Testis (tissue), 3 donors: ENCODE results near the gene GRID1. TPM values are rescaled to one million over a fixed set of nuclear protein-coding genes. Genes with fewer than 3 reads are reported as not detected.

ENCODE experiments used
- DNase-seq: peaks from one replicate; pipeline ENCODE4 v3.0.0-alpha.2; 2019
- H3K27ac ChIP-seq, 2 donors: fragments of 200-600 bp; sonication (generic); one replicate each; pipeline ENCODE4 v1.5.1; 2019
- H3K27me3 ChIP-seq: fragments of 200-600 bp; sonication (generic); one replicate; pipeline ENCODE4 v1.5.1; 2019
- H3K36me3 ChIP-seq: fragments of 200-600 bp; sonication (generic); one replicate; pipeline ENCODE4 v1.5.1; 2017; ENCODE audit warnings: low read depth; ENCODE audit errors: missing control alignments
- H3K4me1 ChIP-seq: fragments of 200-600 bp; sonication (generic); one replicate; pipeline ENCODE4 v1.5.1; 2019
- H3K4me3 ChIP-seq, 2 donors: fragments of 200-600 bp; sonication (generic); one replicate each; pipeline ENCODE4 v1.5.1; 2017 to 2019
- H3K9me3 ChIP-seq: fragments of 200-600 bp; sonication (generic); one replicate; pipeline ENCODE4 v1.5.1; 2017
- POLR2A ChIP-seq: fragments of 450-650 bp; IDR thresholded peaks from one replicate; pipeline ENCODE4 v1.6.1; 2017; ENCODE audit warnings: antibody characterized with exemption, mild to moderate bottlenecking, moderate library complexity
- WGBS, 2 donors: methylation state at CpG; one replicate each; pipeline ENCODE4 v1.1.5; 2018; 5-methylcytosine and 5-hydroxymethylcytosine counted together
- intact Hi-C: fragments of 100-400 bp; cut with DNase I; formaldehyde crosslinking; loops from one replicate; pipeline ENCODE4 v1.15.1; 2023; ENCODE audit warnings: low total_unique reads
- polyA plus RNA-seq: library from polyadenylated mRNA; stranded (reverse); fragments of 350-450 nt; fragmentation: Illumina TruSeq; extraction: RNeasy Lipid Tissue Mini Kit (QIAGEN cat#74804); gene quantifications from one replicate; pipeline ENCODE4 v1.2.3, GENCODE V29; 2014; ENCODE audit warnings: low read depth, low replicate concordance; ENCODE audit not compliant: insufficient read depth
- total RNA-seq, 2 donors: library from RNA; depleted of rRNA; stranded (reverse); fragments of >200 nt; gene quantifications; one replicate each; pipeline ENCODE4 v1.2.3, GENCODE V29; 2016
- TF ChIP-seq, protein P1 (sequence below), 3 experiments: fragments of 450-650 bp in 2 of 3; fragments of 200-600 bp in 1 of 3; sonication (generic) in 1 of 3; IDR thresholded peaks; one replicate each; pipeline ENCODE4 v1.5.1; 2016 to 2019; ENCODE audit warnings: antibody characterized with exemption in 3 of 3, mild to moderate bottlenecking in 2 of 3, moderate library complexity in 1 of 3

GRID1 gene
- total and polyA plus RNA-seq, 3 donors from 2014 or later, result 7.4 to 16.7 (median 8.1) TPM

DNA sequence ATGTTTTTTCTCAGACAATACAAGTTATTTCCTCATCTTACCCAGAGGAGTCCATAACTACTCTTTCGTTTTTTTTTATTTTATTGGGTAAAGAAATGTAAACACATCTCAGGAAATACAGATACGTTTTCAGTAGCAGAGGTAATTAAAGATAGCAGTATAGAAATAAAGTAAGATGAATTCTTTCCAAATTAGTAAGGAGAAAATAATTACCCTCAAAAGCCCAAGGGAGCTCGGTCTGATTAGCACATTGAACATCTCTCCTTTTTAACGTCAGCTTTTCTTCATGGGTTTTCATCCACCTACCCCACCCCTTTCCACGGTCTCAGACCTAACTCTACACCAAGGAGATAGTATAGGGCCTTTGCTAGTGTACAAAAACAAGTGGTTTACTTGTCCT, 294.2 kb downstream of the GRID1 start:
- Histone ChIP-seq H3K4me1 (no peaks in the 10 kb centered on the region), H3K36me3 (no peaks in the 10 kb centered on the region), H3K27ac (no peak overlapping the region), H3K9me3 (no peaks in the 10 kb centered on the region), H3K4me3 (no peak overlapping the region), H3K27me3 (no peaks in the 10 kb centered on the region)
- TF ChIP-seq, protein P1, sequence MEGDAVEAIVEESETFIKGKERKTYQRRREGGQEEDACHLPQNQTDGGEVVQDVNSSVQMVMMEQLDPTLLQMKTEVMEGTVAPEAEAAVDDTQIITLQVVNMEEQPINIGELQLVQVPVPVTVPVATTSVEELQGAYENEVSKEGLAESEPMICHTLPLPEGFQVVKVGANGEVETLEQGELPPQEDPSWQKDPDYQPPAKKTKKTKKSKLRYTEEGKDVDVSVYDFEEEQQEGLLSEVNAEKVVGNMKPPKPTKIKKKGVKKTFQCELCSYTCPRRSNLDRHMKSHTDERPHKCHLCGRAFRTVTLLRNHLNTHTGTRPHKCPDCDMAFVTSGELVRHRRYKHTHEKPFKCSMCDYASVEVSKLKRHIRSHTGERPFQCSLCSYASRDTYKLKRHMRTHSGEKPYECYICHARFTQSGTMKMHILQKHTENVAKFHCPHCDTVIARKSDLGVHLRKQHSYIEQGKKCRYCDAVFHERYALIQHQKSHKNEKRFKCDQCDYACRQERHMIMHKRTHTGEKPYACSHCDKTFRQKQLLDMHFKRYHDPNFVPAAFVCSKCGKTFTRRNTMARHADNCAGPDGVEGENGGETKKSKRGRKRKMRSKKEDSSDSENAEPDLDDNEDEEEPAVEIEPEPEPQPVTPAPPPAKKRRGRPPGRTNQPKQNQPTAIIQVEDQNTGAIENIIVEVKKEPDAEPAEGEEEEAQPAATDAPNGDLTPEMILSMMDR (IDR thresholded peaks at IDR 0.05), result no peak
- TF ChIP-seq POLR2A, result no peak
- no peak for DNase-seq
- intact Hi-C loops, result no loop called here
- 82 to 87% methylated on average over 5 of the region's 5 CpGs for WGBS, 2 donors

DNA sequence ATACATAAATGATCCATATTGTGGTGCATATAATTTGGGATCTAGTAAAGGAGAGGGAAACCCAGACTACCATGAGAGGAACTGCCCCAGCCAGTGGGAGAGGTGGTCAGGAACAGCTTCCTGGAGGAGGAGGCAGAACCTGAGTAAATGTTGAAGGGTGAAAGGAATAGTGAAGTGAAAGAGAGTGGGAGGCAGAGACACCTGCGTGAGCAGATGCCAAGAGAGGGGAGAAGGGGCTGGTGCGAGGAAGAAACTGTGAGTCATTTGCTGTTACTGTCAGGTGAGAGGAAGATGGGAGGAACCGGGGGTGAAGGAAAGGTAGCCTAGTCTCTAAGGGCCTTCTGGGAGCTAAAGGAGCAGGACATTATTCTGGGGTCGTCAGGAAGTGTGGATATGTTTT, 294.8 kb downstream of the GRID1 start:
- TF ChIP-seq, protein P1 (IDR thresholded peaks at IDR 0.05), result no peak
- no peak for TF ChIP-seq POLR2A
- no peak overlapping the region for H3K27ac ChIP-seq
- H3K27me3 ChIP-seq, result no peaks in the 10 kb centered on the region
- DNase-seq, result no peak
- WGBS, 2 donors, result 79 to 82% methylated on average over 4 of the region's 4 CpGs
- no peaks in the 10 kb centered on the region for H3K4me1 ChIP-seq
- H3K4me3 ChIP-seq, result no peak overlapping the region
- H3K9me3 ChIP-seq, result no peaks in the 10 kb centered on the region
- intact Hi-C loops, result no loop called here
- H3K36me3 ChIP-seq, result no peaks in the 10 kb centered on the region

DNA sequence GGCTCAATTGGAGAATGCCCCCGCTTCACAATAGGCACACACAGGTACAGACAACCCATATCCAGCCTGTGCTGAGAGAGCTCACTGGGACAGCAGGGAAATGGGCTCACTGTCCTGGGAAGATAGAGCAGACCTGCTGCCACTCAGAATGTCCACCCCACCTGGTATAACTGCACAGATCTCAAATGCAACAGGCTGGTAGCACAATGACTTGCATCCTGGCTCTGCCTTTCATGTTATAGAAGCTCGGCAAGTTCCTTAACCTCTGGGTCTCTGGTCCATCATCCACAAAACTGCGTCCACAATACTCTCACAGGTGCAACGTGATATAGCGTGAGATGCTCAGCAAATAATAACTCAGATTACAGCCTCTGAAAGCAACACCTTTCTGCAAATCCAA, 295.4 kb downstream of the GRID1 start:
- Histone ChIP-seq H3K27ac (no peak overlapping the region), H3K4me1 (no peaks in the 10 kb centered on the region), H3K36me3 (no peaks in the 10 kb centered on the region), H3K9me3 (no peaks in the 10 kb centered on the region), H3K27me3 (no peaks in the 10 kb centered on the region), H3K4me3 (no peak overlapping the region)
- TF ChIP-seq, protein P1 (IDR thresholded peaks at IDR 0.05), result no peak
- TF ChIP-seq POLR2A, result no peak
- DNase-seq, result no peak
- intact Hi-C loops, result no loop called here
- 91 to 96% methylated on average over 5 of the region's 5 CpGs for WGBS, 2 donors

DNA sequence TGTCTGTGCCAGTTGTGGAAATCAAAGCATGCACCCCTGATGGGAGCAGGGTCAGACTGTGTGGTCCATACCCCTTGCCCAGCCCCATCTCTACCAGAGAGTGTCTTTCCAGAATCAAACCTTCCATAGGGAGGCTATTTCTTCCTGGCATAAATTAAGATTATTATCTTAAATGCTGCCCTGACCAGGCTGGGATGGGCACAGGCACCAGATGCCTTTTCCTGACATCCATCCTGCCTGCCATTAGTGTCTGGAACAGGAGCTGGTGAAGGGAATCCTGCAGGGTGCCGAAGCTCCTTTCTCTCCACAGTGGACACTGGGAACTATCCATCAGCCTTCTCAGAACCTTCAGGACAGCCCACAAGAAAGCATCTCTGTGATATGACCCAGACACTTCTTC, 296.3 kb downstream of the GRID1 start:
- DNase-seq, result no peak
- TF ChIP-seq, protein P1 (IDR thresholded peaks at IDR 0.05), result no peak
- TF ChIP-seq POLR2A, result no peak
- no peaks in the 10 kb centered on the region for H3K27me3 ChIP-seq
- no peak overlapping the region for H3K4me3 ChIP-seq
- 93 to 100% methylated on average over 1 of the region's 1 CpG for WGBS, 2 donors
- H3K36me3 ChIP-seq, result no peaks in the 10 kb centered on the region
- H3K4me1 ChIP-seq, result no peaks in the 10 kb centered on the region
- H3K27ac ChIP-seq, result no peak overlapping the region
- H3K9me3 ChIP-seq, result no peaks in the 10 kb centered on the region
- intact Hi-C loops, result no loop called here

DNA sequence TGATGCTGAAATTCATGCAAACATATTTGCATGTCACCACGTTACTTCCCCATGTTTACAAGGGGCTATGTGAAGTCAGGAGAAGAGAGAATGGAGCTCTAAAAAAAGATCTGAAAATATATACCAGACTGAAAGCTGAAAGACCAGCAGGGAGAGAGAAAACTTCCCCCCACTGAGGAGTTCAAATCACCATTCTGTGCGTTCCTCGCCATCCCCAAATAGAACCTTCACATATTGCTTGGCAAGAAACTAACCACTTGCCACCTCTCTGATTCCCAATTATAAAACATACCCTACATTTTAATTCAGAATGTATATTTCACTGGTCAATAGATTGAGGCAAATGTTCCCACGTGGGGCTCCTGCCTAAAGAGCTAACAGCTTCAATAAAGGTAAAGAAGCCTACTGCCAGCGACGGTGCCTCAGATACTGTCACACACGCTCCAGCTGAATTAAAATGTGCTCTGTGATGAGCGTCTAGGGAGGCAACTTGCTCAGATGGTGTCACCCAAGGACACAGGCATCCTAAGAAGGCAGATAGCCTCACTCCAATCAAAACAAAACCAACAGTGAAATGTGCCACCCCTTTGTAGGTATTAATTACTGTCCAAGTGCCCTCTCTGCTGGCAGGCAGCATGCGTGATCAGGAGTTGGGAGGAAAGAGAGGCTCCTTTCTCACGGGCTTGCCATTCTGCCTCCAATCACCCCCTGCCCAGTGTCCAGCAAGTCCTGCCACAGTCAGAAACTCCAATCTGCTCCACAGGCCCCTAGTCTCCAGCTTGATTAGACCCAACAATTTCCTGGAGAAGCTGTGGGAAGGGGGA, 298.2 kb downstream of the GRID1 start:
- intact Hi-C loops, result no loop called here

More for the DNA sequence above, 298.2 kb downstream of the GRID1 start:
- no peak for TF ChIP-seq POLR2A
- TF ChIP-seq, protein P1 (IDR thresholded peaks at IDR 0.05), result no peak
- WGBS, 2 donors, result 76 to 78% methylated on average over 10 of the region's 10 CpGs
- peak; percentile 39 for DNase-seq
- Histone ChIP-seq H3K27me3 (no peaks in the 10 kb centered on the region), H3K9me3 (no peaks in the 10 kb centered on the region), H3K27ac (no peak overlapping the region), H3K4me1 (no peaks in the 10 kb centered on the region), H3K36me3 (no peaks in the 10 kb centered on the region), H3K4me3 (no peak overlapping the region)
